ENCODE data around the gene INPP5F.

Gene INPP5F

GRCh38 chr10:119749455-119749854 is 23.6 kb downstream of the INPP5F start:
- H3K27ac Mint-ChIP-seq: no peak overlapping the region

GRCh38 chr10:119750391-119751230 is 24.8 kb downstream of the INPP5F start:
- Mint-ChIP-seq H3K4me3 (no peak overlapping the region), H3K9me3 (no peaks in the 10 kb centered on the region), H3K27ac (peak overlapping the region in 1 of 2 donors; percentile 42), H3K4me1 (peaks cover 13% of the 10 kb centered on the region), H3K27me3 (no peaks in the 10 kb centered on the region)
- DNase-seq (peak; percentile 36 to 61), ATAC-seq (peak; percentile 84)

More at GRCh38 chr10:119749455-119749854, 23.6 kb downstream of the INPP5F start:
- ATAC-seq (no peak), DNase-seq (no peak)
- Mint-ChIP-seq H3K27me3 (no peaks in the 10 kb centered on the region), H3K4me1 (peaks cover 24% of the 10 kb centered on the region), H3K9me3 (no peaks in the 10 kb centered on the region), H3K4me3 (no peak overlapping the region)

DNA sequence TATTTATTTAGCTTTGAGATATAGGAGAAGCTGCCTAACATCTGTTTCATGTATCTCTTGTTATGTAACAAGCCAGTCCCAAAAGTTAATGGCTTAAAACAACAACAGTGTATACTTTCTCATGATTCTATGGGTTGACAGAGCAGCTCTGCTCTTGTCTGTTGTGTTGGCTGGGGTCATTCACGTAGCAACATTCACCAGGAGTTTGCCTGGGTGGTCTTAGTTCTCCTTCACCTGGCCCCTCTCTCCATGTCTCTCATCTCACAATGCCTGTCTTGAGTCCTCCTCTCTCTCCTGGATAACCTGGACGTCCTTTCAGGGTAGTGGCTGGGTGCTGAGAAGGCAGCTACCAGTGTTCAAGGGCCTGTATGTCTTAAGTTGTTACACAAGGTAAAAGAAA is 27.5 kb downstream of the INPP5F start:
- H3K27ac Mint-ChIP-seq: no peak overlapping the region
- H3K27me3 Mint-ChIP-seq: no peaks in the 10 kb centered on the region
- DNase-seq (no peak), ATAC-seq (no peak)
- peaks cover 10% of the 10 kb centered on the region for H3K4me1 Mint-ChIP-seq
- no peaks in the 10 kb centered on the region for H3K9me3 Mint-ChIP-seq
- H3K4me3 Mint-ChIP-seq: no peak overlapping the region

DNA sequence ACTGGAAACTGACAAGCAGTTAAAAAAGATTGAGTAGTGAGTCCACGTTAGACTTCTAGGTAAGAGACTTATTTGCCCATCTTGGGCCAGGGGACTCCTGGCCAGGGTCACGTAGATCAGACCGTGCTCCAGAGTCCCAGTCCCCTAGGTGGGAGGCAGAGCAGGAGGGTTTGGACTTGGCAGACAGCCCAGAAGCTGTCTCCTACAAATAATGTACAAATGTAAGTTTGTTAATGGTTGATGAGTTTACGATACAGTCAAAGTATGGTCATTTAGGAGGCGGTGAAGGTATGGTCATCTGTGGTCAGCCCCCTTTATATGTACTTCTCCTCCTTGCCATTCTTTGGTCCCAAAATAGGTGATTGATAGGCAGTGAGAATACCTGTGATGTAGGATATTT is 28.2 kb downstream of the INPP5F start:
- no peak overlapping the region for H3K27ac Mint-ChIP-seq

GRCh38 chr10:119754936-119755335 is 29.1 kb downstream of the INPP5F start:
- no peak overlapping the region for H3K4me3 Mint-ChIP-seq

More for the DNA sequence above, 28.2 kb downstream of the INPP5F start:
- Mint-ChIP-seq H3K4me3 (no peak overlapping the region), H3K9me3 (no peaks in the 10 kb centered on the region), H3K4me1 (peaks cover 8% of the 10 kb centered on the region), H3K27me3 (no peaks in the 10 kb centered on the region)
- ATAC-seq (no peak), DNase-seq (no peak)

DNA sequence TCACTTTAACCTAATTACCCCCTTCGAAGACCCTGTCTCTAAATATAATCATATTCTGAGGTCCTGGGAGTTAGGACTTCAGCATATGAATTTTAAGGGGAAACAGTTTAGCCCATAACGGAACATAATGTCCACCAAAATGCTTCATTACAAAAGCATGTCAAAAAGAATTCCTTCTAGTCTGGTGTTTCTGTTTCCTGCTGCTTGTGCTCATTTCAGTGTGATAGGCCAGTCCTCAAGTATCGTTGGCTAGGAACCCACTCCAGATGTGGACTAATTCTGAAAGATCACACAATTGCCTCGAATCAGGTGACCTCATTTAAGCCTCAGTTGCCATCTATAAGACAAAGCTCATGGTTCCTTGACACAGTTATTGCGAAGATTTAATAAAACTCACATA is 29.6 kb downstream of the INPP5F start:
- H3K27ac Mint-ChIP-seq: no peak overlapping the region
- no peak overlapping the region for H3K4me3 Mint-ChIP-seq
- ATAC-seq (no peak), DNase-seq (no peak)
- H3K4me1 Mint-ChIP-seq: peaks cover 4% of the 10 kb centered on the region
- no peaks in the 10 kb centered on the region for H3K9me3 Mint-ChIP-seq
- H3K27me3 Mint-ChIP-seq: no peaks in the 10 kb centered on the region

More at GRCh38 chr10:119754936-119755335, 29.1 kb downstream of the INPP5F start:
- no peaks in the 10 kb centered on the region for H3K9me3 Mint-ChIP-seq
- H3K27ac Mint-ChIP-seq: no peak overlapping the region
- DNase-seq: no peak
- ATAC-seq: no peak
- H3K4me1 Mint-ChIP-seq: peaks cover 8% of the 10 kb centered on the region
- no peaks in the 10 kb centered on the region for H3K27me3 Mint-ChIP-seq

GRCh38 chr10:119758448-119759195 is 32.8 kb downstream of the INPP5F start:
- H3K9me3 Mint-ChIP-seq: no peaks in the 10 kb centered on the region
- no peak overlapping the region for H3K4me3 Mint-ChIP-seq
- no peak for DNase-seq
- H3K4me1 Mint-ChIP-seq: peaks cover 16% of the 10 kb centered on the region
- ATAC-seq: no peak
- no peak overlapping the region for H3K27ac Mint-ChIP-seq
- H3K27me3 Mint-ChIP-seq: no peaks in the 10 kb centered on the region

GRCh38 chr10:119759832-119760231 is 34.0 kb downstream of the INPP5F start:
- DNase-seq (no peak), ATAC-seq (no peak)
- no peak overlapping the region for H3K27ac Mint-ChIP-seq
- H3K9me3 Mint-ChIP-seq: no peaks in the 10 kb centered on the region
- peaks cover 17% of the 10 kb centered on the region for H3K4me1 Mint-ChIP-seq
- no peak overlapping the region for H3K4me3 Mint-ChIP-seq
- no peaks in the 10 kb centered on the region for H3K27me3 Mint-ChIP-seq

GRCh38 chr10:119761106-119761505 is 35.3 kb downstream of the INPP5F start:
- no peaks in the 10 kb centered on the region for H3K9me3 Mint-ChIP-seq
- no peaks in the 10 kb centered on the region for H3K27me3 Mint-ChIP-seq
- DNase-seq (no peak), ATAC-seq (no peak)
- H3K27ac Mint-ChIP-seq: no peak overlapping the region
- H3K4me3 Mint-ChIP-seq: no peak overlapping the region
- H3K4me1 Mint-ChIP-seq: peaks cover 17% of the 10 kb centered on the region

GRCh38 chr10:119762035-119762434 is 36.2 kb downstream of the INPP5F start:
- DNase-seq (no peak), ATAC-seq (no peak)
- peaks cover 21% of the 10 kb centered on the region for H3K4me1 Mint-ChIP-seq
- H3K9me3 Mint-ChIP-seq: no peaks in the 10 kb centered on the region
- H3K27ac Mint-ChIP-seq: peak overlapping the region in 1 of 2 donors; percentile 43
- H3K27me3 Mint-ChIP-seq: no peaks in the 10 kb centered on the region
- no peak overlapping the region for H3K4me3 Mint-ChIP-seq

DNA sequence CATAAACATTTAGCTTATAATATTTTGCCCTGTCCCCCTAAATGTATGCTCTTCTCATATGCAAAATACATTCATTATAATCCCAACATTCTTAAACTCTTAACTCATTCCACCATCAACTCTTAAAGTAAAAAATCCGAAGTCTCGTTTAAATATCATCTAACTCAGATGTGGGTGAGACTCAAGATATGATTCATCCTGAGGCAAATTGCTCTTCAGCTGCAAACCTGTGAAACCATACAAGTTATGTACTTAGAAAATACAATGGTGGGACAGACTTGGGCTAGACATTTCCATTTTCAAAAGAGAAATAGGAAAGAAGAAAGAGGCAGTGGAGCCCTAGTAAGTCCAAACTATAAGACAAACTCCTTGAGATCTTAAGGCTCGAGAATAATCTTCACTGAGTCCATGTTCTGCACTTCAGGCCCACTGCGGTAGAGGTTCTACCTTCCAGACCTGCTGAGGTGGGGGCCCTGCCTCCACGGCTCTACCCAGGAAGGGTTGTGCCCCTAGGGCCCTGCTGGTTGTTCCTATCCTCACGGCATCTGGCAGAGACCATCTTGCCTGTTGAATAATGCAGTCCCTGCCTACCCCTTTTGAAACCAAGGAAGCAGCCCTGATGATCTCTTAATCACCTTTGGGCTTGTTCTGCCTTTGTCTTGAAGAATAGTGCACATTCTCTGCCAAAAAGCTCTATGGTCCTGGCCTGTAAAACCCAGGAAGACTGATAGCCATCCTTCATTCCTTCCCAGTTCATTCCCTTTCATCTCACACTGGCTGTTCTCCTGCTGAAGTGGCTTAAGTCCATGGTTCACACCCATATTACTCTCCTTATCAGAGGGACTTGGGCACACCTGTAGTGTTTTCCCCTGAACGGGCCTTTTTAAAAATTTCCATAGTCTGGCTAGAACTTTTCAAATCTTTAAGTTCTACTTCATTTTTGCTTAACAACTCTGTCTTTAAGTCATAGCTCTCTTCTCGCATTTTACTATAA is 37.3 kb downstream of the INPP5F start:
- Mint-ChIP-seq H3K4me1 (peaks cover 21% of the 10 kb centered on the region), H3K9me3 (no peaks in the 10 kb centered on the region), H3K27ac (peak overlapping the region in 1 of 2 donors; percentile 27), H3K27me3 (no peaks in the 10 kb centered on the region), H3K4me3 (no peak overlapping the region)
- ATAC-seq: peak; percentile 71
- no peak for DNase-seq

GRCh38 chr10:119768455-119769094 is 42.7 kb downstream of the INPP5F start:
- Mint-ChIP-seq H3K9me3 (no peaks in the 10 kb centered on the region), H3K27me3 (no peaks in the 10 kb centered on the region), H3K27ac (no peak overlapping the region), H3K4me3 (no peak overlapping the region), H3K4me1 (peaks cover 9% of the 10 kb centered on the region)
- DNase-seq (no peak), ATAC-seq (no peak)

DNA sequence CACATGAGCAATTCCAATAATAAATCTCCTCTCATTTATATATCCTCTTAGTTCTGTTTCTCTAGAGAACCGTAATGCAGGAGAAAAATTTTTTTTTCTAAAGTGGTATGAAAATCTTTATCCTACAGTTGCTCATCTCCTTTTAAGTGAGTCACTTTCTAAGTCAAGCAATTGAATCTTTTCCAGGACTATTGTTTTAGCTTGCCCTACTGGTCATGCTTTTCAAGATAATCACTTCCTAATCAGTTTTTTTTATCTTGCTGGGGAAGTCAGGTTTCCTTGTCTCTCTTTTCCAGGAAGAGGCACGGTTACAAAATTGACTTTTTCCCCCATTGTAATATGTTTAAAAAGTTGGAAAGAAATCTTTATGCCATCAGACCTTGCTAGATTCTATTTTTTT is 44.0 kb downstream of the INPP5F start:
- ATAC-seq (no peak), DNase-seq (no peak)
- H3K4me1 Mint-ChIP-seq: peaks cover 8% of the 10 kb centered on the region
- no peak overlapping the region for H3K4me3 Mint-ChIP-seq
- no peaks in the 10 kb centered on the region for H3K9me3 Mint-ChIP-seq
- no peak overlapping the region for H3K27ac Mint-ChIP-seq
- no peaks in the 10 kb centered on the region for H3K27me3 Mint-ChIP-seq

DNA sequence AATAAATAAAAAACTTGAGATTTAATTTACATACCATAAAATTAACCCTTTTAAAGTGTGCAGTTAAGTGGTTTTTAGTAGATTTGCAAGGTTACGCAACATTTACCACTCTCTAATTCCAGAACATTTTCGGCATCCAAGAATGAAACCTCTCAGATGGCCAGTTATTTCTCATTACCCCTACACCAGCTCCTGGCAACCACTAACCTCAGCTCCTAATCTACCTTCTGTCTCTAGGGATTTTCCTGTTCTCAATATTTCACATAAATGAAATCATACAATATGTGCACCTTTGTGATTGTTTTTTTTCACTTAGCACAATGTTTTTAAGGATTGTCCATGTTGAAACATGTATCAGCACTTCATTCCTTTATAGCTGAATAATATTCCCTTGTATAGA is 45.1 kb downstream of the INPP5F start:
- no peak for ATAC-seq
- no peak overlapping the region for H3K4me3 Mint-ChIP-seq

GRCh38 chr10:119772334-119772733 is 46.5 kb downstream of the INPP5F start:
- ATAC-seq (no peak), DNase-seq (no peak)
- peaks cover 14% of the 10 kb centered on the region for H3K4me1 Mint-ChIP-seq
- no peak overlapping the region for H3K27ac Mint-ChIP-seq
- H3K4me3 Mint-ChIP-seq: no peak overlapping the region
- no peaks in the 10 kb centered on the region for H3K9me3 Mint-ChIP-seq
- H3K27me3 Mint-ChIP-seq: no peaks in the 10 kb centered on the region

More for the DNA sequence above, 45.1 kb downstream of the INPP5F start:
- Mint-ChIP-seq H3K4me1 (peaks cover 18% of the 10 kb centered on the region), H3K27ac (no peak overlapping the region), H3K27me3 (no peaks in the 10 kb centered on the region), H3K9me3 (no peaks in the 10 kb centered on the region)
- DNase-seq: no peak

Measured in stimulated activated naive CD8-positive, alpha-beta T cell treated with anti-CD3 and anti-CD28 coated beads, Interleukin-15, amount 100 ng/mL, for 72 hours (primary cell).